SK-N-SH (cell line): ENCODE data around the gene S100A5. TPM values are rescaled to one million over a fixed set of nuclear protein-coding genes. Genes with fewer than 3 reads are reported as not detected.
"Not testable (repeated sequence)": the region's sequence is repeated elsewhere in the genome, so short reads cannot be mapped to it uniquely, and the experiment has no call there.

Source experiments
- CTCF ChIA-PET: fragments of 300-600, 350-600 bp; formaldehyde crosslinking; extraction: SDS; loops from one replicate; lab custom pipeline; 2021; lab: Yijun Ruan, JAX
- POLR2A ChIA-PET: fragments of 350-600 bp; sonication (Branson Sonifier 250); formaldehyde crosslinking; extraction: SDS; loops from one replicate; lab custom pipeline; 2020; ENCODE audit warnings: antibody characterized with exemption, inconsistent platforms; lab: Yijun Ruan, JAX
- DNase-seq: peaks from one replicate; pipeline ENCODE4 v3.0.0; 2012
- H2AFZ ChIP-seq: fragments of 200-600 bp; sonication (generic); 2 replicates; pipeline ENCODE4 v1.8.1; 2016; ENCODE audit warnings: antibody characterized with exemption, mild to moderate bottlenecking, low read depth
- H3F3A ChIP-seq: fragments of 200-600 bp; sonication (generic); replicated peaks from 2 replicates; pipeline ENCODE3; 2016; ENCODE audit warnings: antibody characterized with exemption, mild to moderate bottlenecking; ENCODE audit not compliant: insufficient read depth
- H3K27ac ChIP-seq, 2 experiments: fragments of 200-500 bp in 1 of 2; fragments of 200-600 bp in 1 of 2; sonication (Bioruptor generic) in 1 of 2; sonication (generic), shearing (Covaris generic) in 1 of 2; 2 replicates each; pipeline versions ENCODE4 v1.5.1 to v1.6.1; 2014 to 2016; ENCODE audit warnings: low read depth in 2 of 2, inconsistent platforms in 1 of 2, low read length in 1 of 2, mild to moderate bottlenecking in 1 of 2, mixed read lengths in 1 of 2
- H3K27me3 ChIP-seq: fragments of 200-600 bp; sonication (generic), shearing (Covaris generic); 2 replicates; pipeline ENCODE4 v1.6.1; 2016; ENCODE audit warnings: mixed run types; ENCODE audit not compliant: insufficient read depth
- H3K36me3 ChIP-seq, 2 experiments: fragments of 200-500 bp in 1 of 2; fragments of 200-600 bp in 1 of 2; sonication (Bioruptor generic) in 1 of 2; sonication (generic) in 1 of 2; replicated peaks in 1 of 2; 2 replicates each; pipeline versions ENCODE3 to v1.5.1; 2014 to 2016; ENCODE audit warnings: low read length in 1 of 2, mild to moderate bottlenecking in 1 of 2; ENCODE audit not compliant: insufficient read depth in 2 of 2, control insufficient read depth in 1 of 2
- H3K4me1 ChIP-seq, 2 experiments: fragments of 200-500 bp in 1 of 2; fragments of 200-600 bp in 1 of 2; sonication (Bioruptor generic) in 1 of 2; sonication (generic), shearing (Covaris generic) in 1 of 2; 2 replicates each; pipeline versions ENCODE4 v1.5.1 to v1.6.1; 2014 to 2016; ENCODE audit warnings: low read depth in 1 of 2, low read length in 1 of 2, mixed run types in 1 of 2; ENCODE audit not compliant: insufficient read depth in 2 of 2, control insufficient read depth in 1 of 2
- H3K4me2 ChIP-seq: fragments of 200-600 bp; sonication (generic), shearing (Covaris generic); 2 replicates; pipeline ENCODE4 v1.6.1; 2017; ENCODE audit warnings: mixed run types
- H3K4me3 ChIP-seq, 2 experiments: fragments of 200-500 bp in 1 of 2; fragments of 200-600 bp in 1 of 2; sonication (Bioruptor generic) in 1 of 2; sonication (generic), shearing (Covaris generic) in 1 of 2; 2 replicates each; pipeline versions ENCODE4 v1.5.1 to v1.8.1; 2014 to 2016; ENCODE audit warnings: low read depth in 2 of 2, inconsistent platforms in 1 of 2, low read length in 1 of 2, mild to moderate bottlenecking in 1 of 2, mixed read lengths in 1 of 2, moderate library complexity in 1 of 2
- H3K79me2 ChIP-seq: fragments of 200-600 bp; sonication (generic); 2 replicates; pipeline ENCODE4 v1.8.1; 2017; ENCODE audit warnings: mild to moderate bottlenecking; ENCODE audit not compliant: insufficient read depth
- H3K9ac ChIP-seq: fragments of 200-600 bp; sonication (generic); 2 replicates; pipeline ENCODE4 v1.6.1; 2017; ENCODE audit warnings: mixed run types
- H3K9me2 ChIP-seq: fragments of 200-600 bp; sonication (generic); 2 replicates; pipeline ENCODE4 v1.6.1; 2017; ENCODE audit warnings: mixed run types
- H3K9me3 ChIP-seq: fragments of 200-600 bp; sonication (generic); 2 replicates; pipeline ENCODE4 v1.6.1; 2017; ENCODE audit warnings: mixed run types, mild to moderate bottlenecking, moderate library complexity
- H4K20me1 ChIP-seq: fragments of 200-600 bp; sonication (generic); 2 replicates; pipeline ENCODE4 v1.6.1; 2017; ENCODE audit warnings: mild to moderate bottlenecking, mixed run types; ENCODE audit not compliant: insufficient read depth
- CTCF ChIP-seq: fragments of 200-600 bp; sonication (generic); IDR thresholded peaks from 2 replicates; pipeline ENCODE4 v1.6.1; 2017; ENCODE audit warnings: antibody characterized with exemption, mild to moderate bottlenecking, moderate library complexity
- EZH2phosphoT487 ChIP-seq: fragments of 200-600 bp; sonication (generic); IDR thresholded peaks from 2 replicates; pipeline ENCODE4 v1.6.1; 2017; ENCODE audit warnings: low read depth, mixed run types, mild to moderate bottlenecking, antibody characterized with exemption, moderate library complexity, borderline replicate concordance
- FOSL2 ChIP-seq: IDR thresholded peaks from 2 replicates; pipeline ENCODE4 v1.4.0; 2012; ENCODE audit warnings: low read depth, mild to moderate bottlenecking, moderate library complexity, borderline replicate concordance
- FOXJ3 ChIP-seq: sonication (generic); formaldehyde crosslinking; IDR thresholded peaks from 2 replicates; pipeline ENCODE4 v1.5.1; 2020; ENCODE audit warnings: mild to moderate bottlenecking, missing genetic modification reagents
- FOXM1 ChIP-seq: IDR thresholded peaks from 2 replicates; pipeline ENCODE4 v1.4.0; 2012; ENCODE audit warnings: low read depth, mild to moderate bottlenecking
- IRF3 ChIP-seq: fragments of 150-350 bp; IDR thresholded peaks from 2 replicates; pipeline ENCODE4 v1.6.1; 2016; ENCODE audit warnings: mild to moderate bottlenecking, low read depth, low read length
- MAX ChIP-seq: IDR thresholded peaks from 2 replicates; pipeline ENCODE4 v1.4.0; 2012; ENCODE audit warnings: low read depth
- MXI1 ChIP-seq: IDR thresholded peaks from 2 replicates; pipeline ENCODE4 v1.6.1; 2012; ENCODE audit warnings: mild to moderate bottlenecking, low read depth, low read length, improper control_type of control experiment
- NRF1 ChIP-seq: IDR thresholded peaks from 2 replicates; pipeline ENCODE4 v1.6.1; 2012; ENCODE audit warnings: low read depth, mild to moderate bottlenecking, low read length
- POLR2AphosphoS5 ChIP-seq: IDR thresholded peaks from 2 replicates; pipeline ENCODE4 v1.6.1; 2012; ENCODE audit warnings: low read depth, low read length
- RCOR1 ChIP-seq: fragments of 150-350 bp; IDR thresholded peaks from 2 replicates; pipeline ENCODE4 v1.6.1; 2017; ENCODE audit warnings: antibody characterized with exemption, low read length
- RFX5 ChIP-seq: IDR thresholded peaks from 2 replicates; pipeline ENCODE4 v1.6.1; 2012; ENCODE audit warnings: mild to moderate bottlenecking, improper control_type of control experiment, low read length
- RXRA ChIP-seq: IDR thresholded peaks from 2 replicates; pipeline ENCODE4 v1.4.0; 2012; ENCODE audit warnings: low read depth, mild to moderate bottlenecking, borderline replicate concordance
- TAF1 ChIP-seq: IDR thresholded peaks from 2 replicates; pipeline ENCODE4 v1.6.1; 2012; ENCODE audit warnings: low read depth, mild to moderate bottlenecking, low read length, moderate library complexity, borderline replicate concordance
- USF1 ChIP-seq: IDR thresholded peaks from 2 replicates; pipeline ENCODE4 v1.4.0; 2012; ENCODE audit warnings: low read depth, borderline replicate concordance
- USF2 ChIP-seq: fragments of 150-350 bp; IDR thresholded peaks from 2 replicates; pipeline ENCODE4 v1.6.1; 2017; ENCODE audit warnings: antibody characterized with exemption, low read length, low read depth, borderline replicate concordance
- WGBS: methylation state at CpG from one replicate; pipeline ENCODE4 v1.1.6; 2017; ENCODE audit warnings: low lambda C conversion rate; 5-methylcytosine and 5-hydroxymethylcytosine counted together
- polyA plus RNA-seq, 3 experiments: library from polyadenylated mRNA; depleted of rRNA; stranded (reverse); fragments of >200 nt; gene quantifications; 2 replicates each; pipeline ENCODE4 v1.2.3, GENCODE V29; 2012

Gene S100A5
- polyA plus RNA-seq, 1 of the 3 experiments (the other 2 are of a cell fraction): 0.15 TPM

GRCh38 chr1:153588482-153588881, 47.7 kb upstream of the S100A5 start:
- H2AFZ ChIP-seq: no peak overlapping the region
- WGBS: 86% methylated on average over 2 of the region's 2 CpGs
- no peaks in the 10 kb centered on the region for H3K27me3 ChIP-seq
- no peak overlapping the region for H3K4me3 ChIP-seq
- H3K36me3 ChIP-seq: no peaks in the 10 kb centered on the region
- H3K9me2 ChIP-seq: no peaks in the 10 kb centered on the region
- no peak for DNase-seq
- H3K27ac ChIP-seq: no peak overlapping the region
- peaks cover 2% of the 10 kb centered on the region for H3F3A ChIP-seq
- ChIA-PET POLR2A (no interaction called here), CTCF (interaction anchor here (1.0 kb wide), 1 partner anchor 16 kb away, joined by 4 read pairs; no protein-coding TSS in a partner anchor)
- no peak overlapping the region for H3K4me2 ChIP-seq
- peaks cover 0 to 3% of the 10 kb centered on the region in 2 experiments; a peak in 2 of 4 replicates for H3K4me1 ChIP-seq
- H4K20me1 ChIP-seq: no peaks in the 10 kb centered on the region
- TF ChIP-seq MAX (no peak), IRF3 (no peak), CTCF (no peak), RCOR1 (no peak), FOXJ3 (CRISPR knock-in tag) (no peak), FOXM1 (no peak), USF2 (no peak), TAF1 (no peak), NRF1 (no peak), USF1 (no peak), RFX5 (no peak), POLR2AphosphoS5 (no peak), FOSL2 (no peak), MXI1 (no peak), EZH2phosphoT487 (no peak), RXRA (no peak)
- H3K9ac ChIP-seq: no peak overlapping the region
- H3K9me3 ChIP-seq: no peaks in the 10 kb centered on the region
- H3K79me2 ChIP-seq: no peaks in the 10 kb centered on the region

GRCh38 chr1:153588033-153588432, 47.3 kb upstream of the S100A5 start:
- H3F3A ChIP-seq, H3K79me2 ChIP-seq, H4K20me1 ChIP-seq, H3K27me3 ChIP-seq, POLR2A ChIA-PET, H3K27ac ChIP-seq, H3K9me3 ChIP-seq, H3K9ac ChIP-seq, H3K36me3 ChIP-seq, H3K9me2 ChIP-seq, H3K4me2 ChIP-seq, DNase-seq, H2AFZ ChIP-seq, H3K4me3 ChIP-seq, H3K4me1 ChIP-seq: not testable (repeated sequence)
- 91% methylated on average over 10 of the region's 10 CpGs for WGBS
- CTCF ChIA-PET: interaction anchor here (1.0 to 3.3 kb wide), 4 partner anchors 8 to 33 kb away, joined by 3 to 18 read pairs (median 4); no protein-coding TSS in a partner anchor
